RKO (cell line): ENCODE results near the gene NT5DC2.

ENCODE experiments used
- DNase-seq: peaks from one replicate; pipeline ENCODE4 v3.0.0-alpha.2; 2016; ENCODE audit warnings: low spot score

NT5DC2 gene

DNA sequence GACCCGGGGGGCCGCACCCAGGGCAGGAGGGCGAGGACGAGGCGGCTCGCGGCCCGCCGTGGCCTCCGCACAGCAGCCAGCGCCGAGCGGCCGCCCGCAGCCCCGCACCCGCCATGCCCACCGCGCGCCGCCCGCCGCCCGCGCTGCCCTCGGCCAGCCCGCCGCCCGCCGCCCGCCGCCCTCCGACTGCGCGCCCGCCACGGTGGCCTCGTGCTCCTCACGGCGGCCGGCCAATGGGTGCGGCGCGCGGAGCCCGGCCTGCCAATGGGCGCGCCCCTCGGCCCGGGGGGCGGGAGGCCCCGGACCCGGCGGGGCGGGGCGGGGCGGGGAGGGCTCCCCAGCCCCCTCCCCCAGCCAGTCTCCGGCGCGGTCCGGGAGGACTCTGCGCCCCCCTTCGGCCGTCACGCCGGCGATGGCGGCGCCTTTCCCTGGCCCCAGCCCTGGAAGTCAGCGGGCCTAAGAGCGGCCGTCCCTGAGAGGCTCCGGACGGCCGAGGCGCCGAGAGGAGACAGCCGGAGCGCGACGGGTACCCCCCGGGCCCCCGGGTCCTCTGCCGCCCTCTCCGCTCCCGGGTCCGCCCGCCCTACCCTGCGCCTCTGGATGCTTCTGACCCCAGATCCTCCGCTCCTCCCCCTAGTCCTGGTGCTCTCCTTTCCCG, at the start of gene NT5DC2:
Gene NT5DC2 (minus strand): TSS at position 235 of the 658 bp plus-strand sequence. CDS start 120 bp downstream, at position 115.
- peak; percentile 82 for DNase-seq

DNA sequence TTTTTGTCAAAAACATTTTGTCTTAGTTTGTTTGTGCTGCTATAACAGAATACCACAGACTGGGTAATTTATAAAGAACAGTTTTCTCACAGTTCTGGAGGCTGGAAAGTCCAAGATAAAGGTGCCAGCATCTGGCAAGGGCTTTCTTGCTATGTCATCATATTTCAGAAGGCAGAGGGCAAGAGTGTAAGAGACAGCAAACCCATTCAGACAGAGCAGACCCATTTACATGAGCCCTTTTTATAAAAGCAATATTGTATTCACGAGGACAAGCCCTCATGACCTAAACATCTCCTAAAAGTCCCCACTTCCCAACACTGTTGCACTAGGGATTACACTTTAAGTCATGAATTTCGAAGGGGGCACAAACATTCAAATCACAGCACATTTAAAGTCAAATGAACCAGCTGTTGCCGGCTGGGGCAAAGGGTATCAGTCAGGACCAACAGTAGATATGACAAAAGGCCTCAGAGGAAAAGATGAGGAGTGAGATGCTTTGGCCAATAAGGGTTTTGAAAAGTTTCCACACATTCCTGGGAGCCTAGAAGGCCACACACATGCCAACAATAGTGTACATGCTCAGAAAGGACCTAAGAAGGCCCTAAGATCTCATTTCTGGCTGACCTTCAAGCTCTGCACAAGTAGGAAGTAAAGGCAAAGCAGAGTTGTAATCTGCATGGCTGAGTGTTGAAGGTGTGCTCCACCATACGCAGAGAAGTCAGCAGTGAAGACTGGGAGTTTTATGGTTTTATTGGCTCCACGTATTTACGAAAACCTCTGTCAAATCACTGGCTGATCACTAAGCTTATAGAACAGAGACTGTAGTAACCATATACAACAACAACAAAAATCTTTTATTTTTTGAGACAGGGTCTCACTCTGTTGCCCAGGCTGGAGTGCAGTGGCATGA, 40.7 kb upstream of the NT5DC2 start:
- DNase-seq: no peak

- no peak for DNase-seq
Observed at GRCh38 chr3:52572221-52572620, 38.6 kb upstream of the NT5DC2 start.

DNA sequence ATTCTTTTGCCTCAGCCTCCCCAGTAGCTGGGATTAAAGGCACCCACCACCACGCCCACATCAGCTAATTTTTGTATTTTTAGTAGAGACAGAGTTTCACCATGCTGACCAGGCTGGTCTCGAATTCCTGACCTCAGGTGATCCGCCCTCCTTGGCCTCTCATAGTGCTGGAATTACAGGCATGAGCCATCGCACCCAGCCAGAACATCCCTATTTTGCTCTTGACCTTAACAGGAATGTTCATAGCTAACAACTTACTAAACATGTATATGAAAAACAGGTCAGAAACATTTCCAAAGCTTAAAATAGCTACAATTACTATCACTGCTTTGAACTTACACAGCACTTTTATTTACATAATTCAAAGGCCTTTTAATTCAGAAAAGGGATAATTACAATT, 36.4 kb upstream of the NT5DC2 start:
- no peak for DNase-seq

DNA sequence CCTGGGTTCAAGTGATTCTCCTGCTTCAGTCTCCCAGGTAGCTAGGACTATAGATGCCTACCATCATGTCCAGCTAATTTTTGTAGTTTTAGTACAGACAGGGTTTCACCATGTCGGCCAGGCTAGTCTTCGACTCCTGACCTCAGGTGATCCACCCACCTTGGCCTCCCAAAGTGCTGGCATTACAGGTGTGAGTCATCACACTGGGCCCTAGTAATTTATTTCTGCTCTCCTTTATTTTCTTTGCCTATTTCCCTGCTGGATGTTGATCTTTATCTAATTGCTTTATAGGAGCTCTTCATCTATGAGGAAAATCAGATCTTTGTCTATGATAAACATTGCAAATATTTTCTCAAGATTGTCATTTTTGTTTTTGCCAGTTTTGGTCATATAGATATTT, 34.4 kb upstream of the NT5DC2 start:
- no peak for DNase-seq

- no peak for DNase-seq
Observed at GRCh38 chr3:52563984-52564383, 30.3 kb upstream of the NT5DC2 start.

GRCh38 chr3:52561028-52561747, 27.5 kb upstream of the NT5DC2 start:
- DNase-seq: no peak

GRCh38 chr3:52558436-52558835, 24.8 kb upstream of the NT5DC2 start:
- no peak for DNase-seq

GRCh38 chr3:52557011-52557960, 23.6 kb upstream of the NT5DC2 start:
- no peak for DNase-seq

DNA sequence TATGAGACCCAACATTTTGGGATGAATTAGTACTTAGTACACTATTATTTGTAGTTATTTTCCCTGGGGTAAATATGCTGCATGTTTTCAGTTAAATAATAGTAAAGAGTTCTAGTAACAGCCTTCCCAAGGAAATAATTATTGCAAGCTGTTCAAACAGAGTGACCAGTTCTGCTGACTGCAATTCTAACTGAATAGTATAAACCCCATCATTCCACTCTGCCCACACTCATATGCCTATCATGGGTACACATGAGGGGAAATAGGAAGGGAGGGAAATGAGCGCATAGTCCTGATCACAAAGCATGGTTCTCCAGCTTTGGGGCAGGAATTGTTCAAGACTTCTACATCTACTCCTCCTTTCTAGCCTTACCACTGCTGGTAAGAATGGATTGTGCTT, 21.4 kb upstream of the NT5DC2 start:
- no peak for DNase-seq

GRCh38 chr3:52554026-52554755, 20.5 kb upstream of the NT5DC2 start:
- no peak for DNase-seq

DNA sequence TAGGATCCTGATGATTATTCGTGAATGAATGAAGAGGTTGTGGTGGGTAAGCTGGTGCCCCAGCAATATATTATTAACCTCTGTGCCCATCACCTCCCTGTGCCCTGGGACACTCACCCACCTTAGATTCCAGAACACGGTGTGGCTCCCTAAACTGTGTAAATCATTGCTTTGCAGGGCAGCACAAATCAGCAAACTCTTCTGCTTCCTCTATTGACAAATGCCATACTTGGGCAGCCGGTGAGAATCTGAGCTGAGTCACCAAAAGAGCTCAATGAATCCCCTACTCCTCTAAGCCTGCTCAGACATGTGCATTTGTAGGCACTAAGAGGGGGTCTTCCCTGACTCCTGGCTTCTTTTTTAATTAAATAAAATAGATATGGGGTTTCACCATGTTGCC, 18.4 kb upstream of the NT5DC2 start:
- no peak for DNase-seq

- DNase-seq: no peak
Observed at GRCh38 chr3:52551118-52551517, 17.5 kb upstream of the NT5DC2 start.

DNA sequence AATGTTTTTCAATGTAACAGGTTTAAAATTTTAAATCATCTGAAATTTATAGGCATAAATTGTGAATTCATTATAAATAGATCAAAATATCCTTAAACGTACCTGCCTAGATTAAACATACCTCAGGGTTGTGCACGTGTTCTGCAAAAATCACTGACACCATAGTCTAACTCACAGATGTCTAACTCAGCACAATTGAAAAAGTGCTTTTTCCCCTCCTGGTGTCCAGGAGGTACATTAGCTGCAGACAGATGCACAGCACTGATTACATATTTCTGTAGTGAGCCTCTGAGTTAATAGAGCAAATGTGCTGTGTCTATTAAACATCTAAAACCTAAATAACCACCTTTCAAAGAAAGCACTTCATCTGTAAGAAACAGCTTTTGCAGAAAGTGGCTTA, 13.5 kb upstream of the NT5DC2 start:
- no peak for DNase-seq

- no peak for DNase-seq
Observed at GRCh38 chr3:52546111-52546901, 12.6 kb upstream of the NT5DC2 start.

DNA sequence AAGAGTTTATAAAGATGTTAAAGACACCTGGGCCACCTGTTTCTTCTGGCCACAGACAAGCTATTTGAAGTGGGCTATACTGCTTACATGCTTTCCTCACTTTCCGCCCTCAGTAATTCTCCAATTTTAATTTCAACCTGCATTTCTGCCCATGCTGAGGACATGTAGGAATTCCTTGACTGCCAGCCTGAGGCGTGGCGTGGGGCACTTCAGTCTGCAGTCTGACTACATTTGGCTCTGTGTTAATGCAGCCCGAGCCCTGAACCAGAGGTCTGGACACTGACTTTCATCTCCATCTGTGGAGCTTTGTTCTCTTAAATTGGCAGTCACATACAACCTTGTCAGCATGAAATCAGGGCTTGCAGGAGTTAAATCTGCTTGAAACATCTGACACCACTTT, 11.3 kb upstream of the NT5DC2 start:
- no peak for DNase-seq

DNA sequence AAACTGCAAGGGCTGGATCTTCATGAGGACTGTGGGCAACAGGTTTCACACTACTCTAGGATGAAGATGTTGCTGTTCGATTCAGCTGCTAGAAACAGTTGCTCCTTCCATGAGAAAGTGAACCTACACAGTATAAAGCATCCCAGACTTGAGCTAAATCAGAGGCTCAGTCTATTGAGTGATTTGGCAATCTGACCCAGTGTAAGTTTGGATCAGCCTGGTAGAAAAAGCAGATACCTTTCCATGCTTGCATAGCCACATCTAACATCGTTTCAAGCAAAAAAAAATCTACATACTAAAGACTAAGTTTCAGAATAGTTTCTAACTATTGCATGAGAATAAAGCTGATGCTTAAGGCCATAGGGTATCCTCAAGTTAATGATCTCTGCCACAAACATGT, 7.4 kb upstream of the NT5DC2 start:
- no peak for DNase-seq

DNA sequence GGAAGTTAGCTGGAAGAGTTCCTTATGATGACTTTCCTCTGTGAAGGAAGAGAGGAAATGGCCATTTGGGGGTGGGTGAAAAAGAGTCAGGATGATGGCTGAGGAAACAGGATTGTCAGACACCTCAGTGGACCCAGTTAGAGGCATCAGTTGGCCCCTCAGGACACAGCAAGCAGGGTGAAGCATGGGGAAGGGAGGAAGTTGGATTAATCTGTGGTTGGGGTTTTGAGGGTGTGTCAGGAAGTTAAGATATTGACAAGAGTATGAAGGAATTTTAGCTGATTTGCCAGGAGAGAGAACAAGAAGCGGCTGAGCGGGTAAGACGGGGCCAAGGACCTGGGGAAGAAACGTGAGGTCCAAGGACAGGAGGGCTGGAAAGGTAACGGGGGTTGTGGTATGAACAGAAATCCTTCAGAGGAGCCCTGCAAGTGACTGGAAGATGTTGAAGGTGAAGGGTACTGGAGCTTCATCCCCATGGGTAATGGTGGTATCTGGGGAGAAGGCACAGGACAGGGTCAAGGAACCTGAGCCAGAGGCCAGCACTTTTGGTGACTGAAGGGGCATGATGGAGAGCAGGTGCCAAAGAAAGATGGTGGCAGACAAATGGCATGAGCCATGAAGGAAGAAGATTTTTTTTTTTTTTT, 5.5 kb upstream of the NT5DC2 start:
- DNase-seq: no peak

DNA sequence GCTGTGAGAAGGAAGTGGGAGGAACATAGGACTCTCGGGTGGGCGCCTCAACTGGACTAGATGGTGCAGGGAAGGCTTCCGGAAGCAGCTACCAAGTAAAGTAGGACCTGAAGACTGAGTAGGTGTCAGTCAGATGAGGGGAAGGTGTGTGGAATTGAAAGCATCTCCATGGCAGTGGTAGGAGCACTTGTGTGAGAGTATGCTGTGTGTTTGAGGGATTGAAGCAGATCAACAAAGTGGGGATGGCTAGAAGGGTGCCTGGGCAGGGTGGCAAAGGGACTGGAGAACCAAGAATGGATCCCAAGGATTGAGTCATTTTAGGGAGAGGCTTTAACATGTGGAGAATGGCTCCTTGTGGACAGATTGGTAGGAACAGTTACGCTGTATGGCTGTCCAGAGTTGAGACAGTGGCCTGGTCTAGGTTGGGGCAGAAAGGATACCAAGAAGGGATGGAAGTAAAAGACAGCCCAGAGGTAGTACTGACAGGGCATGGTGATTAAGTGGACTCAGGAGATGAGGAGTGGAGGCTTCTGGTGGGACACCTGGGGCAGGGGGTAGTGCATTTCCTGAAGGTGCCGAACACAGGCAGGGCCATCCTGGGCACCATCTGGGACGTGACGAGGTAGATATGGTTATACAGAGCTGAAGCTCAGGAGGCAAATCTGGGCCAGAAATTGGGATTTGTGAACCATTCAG, 4.2 kb upstream of the NT5DC2 start:
- DNase-seq: no peak
